ENCODE measurements around the gene DTD2. TPM values are rescaled to one million over a fixed set of nuclear protein-coding genes. Genes with fewer than 3 reads are reported as not detected.

The DTD2 gene
- total RNA-seq, 1 donor from 2014 or later = 6.9 TPM

GRCh38 chr14:31487886-31488285 is 30.6 kb upstream of the DTD2 start, which contains the start of gene GPR33:
TSS of gene GPR33 (minus strand) at chr14:31488039. CDS start at chr14:31483965, 4,074 bp downstream.
- no peak for TF ChIP-seq CTCF (IDR thresholded peaks at IDR 0.05; ENCODE audit: borderline replicate concordance)
- no peak within 1 kb of the TSS for H3K4me3 ChIP-seq
- no peaks in the 10 kb centered on the region for H3K36me3 ChIP-seq
- intact Hi-C loops (cut with micrococcal nuclease) = no loop called here
- no peaks in the 10 kb centered on the region for H3K9me3 ChIP-seq (replicated peaks)
- H3K4me1 ChIP-seq = no peaks in the 10 kb centered on the region
- no peaks in the 10 kb centered on the region for H3K27me3 ChIP-seq (ENCODE audit: low read depth)
- no peak within 1 kb of the TSS for H3K27ac ChIP-seq (replicated peaks)
- DNase-seq = no peak

GRCh38 chr14:31486764-31487163 is 29.5 kb upstream of the DTD2 start:
- Histone ChIP-seq H3K9me3 (replicated peaks) (no peaks in the 10 kb centered on the region), H3K27me3 (ENCODE audit: low read depth) (no peaks in the 10 kb centered on the region), H3K36me3 (no peaks in the 10 kb centered on the region), H3K4me1 (no peaks in the 10 kb centered on the region), H3K27ac (replicated peaks) (no peak overlapping the region), H3K4me3 (no peak overlapping the region)
- no peak for DNase-seq
- no peak for TF ChIP-seq CTCF (IDR thresholded peaks at IDR 0.05; ENCODE audit: borderline replicate concordance)
- intact Hi-C loops (cut with micrococcal nuclease) = no loop called here

GRCh38 chr14:31484754-31485153 is 27.4 kb upstream of the DTD2 start:
- no peak overlapping the region for H3K27ac ChIP-seq (replicated peaks)
- TF ChIP-seq CTCF (IDR thresholded peaks at IDR 0.05; ENCODE audit: borderline replicate concordance) = no peak

GRCh38 chr14:31480156-31480555 is 22.9 kb upstream of the DTD2 start:
- no peaks in the 10 kb centered on the region for H3K27me3 ChIP-seq (ENCODE audit: low read depth)
- H3K27ac ChIP-seq (replicated peaks) = no peak overlapping the region
- H3K4me1 ChIP-seq = peaks cover 14% of the 10 kb centered on the region
- no peak for DNase-seq
- H3K4me3 ChIP-seq = no peak overlapping the region
- intact Hi-C loops (cut with micrococcal nuclease) = no loop called here
- H3K9me3 ChIP-seq (replicated peaks) = no peaks in the 10 kb centered on the region
- TF ChIP-seq CTCF (IDR thresholded peaks at IDR 0.05; ENCODE audit: borderline replicate concordance) = no peak
- H3K36me3 ChIP-seq = no peaks in the 10 kb centered on the region

More at GRCh38 chr14:31484754-31485153, 27.4 kb upstream of the DTD2 start:
- DNase-seq = no peak
- H3K4me3 ChIP-seq = no peak overlapping the region
- H3K9me3 ChIP-seq (replicated peaks) = no peaks in the 10 kb centered on the region
- no peaks in the 10 kb centered on the region for H3K27me3 ChIP-seq (ENCODE audit: low read depth)
- intact Hi-C loops (cut with micrococcal nuclease) = no loop called here
- no peaks in the 10 kb centered on the region for H3K36me3 ChIP-seq
- no peaks in the 10 kb centered on the region for H3K4me1 ChIP-seq

- no peak for TF ChIP-seq CTCF (IDR thresholded peaks at IDR 0.05; ENCODE audit: borderline replicate concordance)
- peaks cover 14% of the 10 kb centered on the region for H3K4me1 ChIP-seq
- intact Hi-C loops (cut with micrococcal nuclease) = no loop called here
- H3K36me3 ChIP-seq = no peaks in the 10 kb centered on the region
- DNase-seq = no peak
- H3K4me3 ChIP-seq = no peak overlapping the region
- H3K27ac ChIP-seq (replicated peaks) = no peak overlapping the region
- no peaks in the 10 kb centered on the region for H3K27me3 ChIP-seq (ENCODE audit: low read depth)
- no peaks in the 10 kb centered on the region for H3K9me3 ChIP-seq (replicated peaks)
Measured at GRCh38 chr14:31479027-31479426, 21.7 kb upstream of the DTD2 start.

GRCh38 chr14:31477248-31477647 is 19.9 kb upstream of the DTD2 start:
- intact Hi-C loops (cut with micrococcal nuclease) = no loop called here
- TF ChIP-seq CTCF (IDR thresholded peaks at IDR 0.05; ENCODE audit: borderline replicate concordance) = no peak
- H3K27ac ChIP-seq (replicated peaks) = no peak overlapping the region
- H3K9me3 ChIP-seq (replicated peaks) = no peaks in the 10 kb centered on the region
- no peaks in the 10 kb centered on the region for H3K36me3 ChIP-seq
- no peak for DNase-seq
- H3K27me3 ChIP-seq (ENCODE audit: low read depth) = no peaks in the 10 kb centered on the region
- H3K4me3 ChIP-seq = no peak overlapping the region
- peaks cover 14% of the 10 kb centered on the region for H3K4me1 ChIP-seq

Measured in left ventricle myocardium inferior (tissue), 1 donor.